Prostate gland (tissue), 2 donors: ENCODE data around the gene RCBTB2. TPM values are rescaled to one million over a fixed set of nuclear protein-coding genes. Genes with fewer than 3 reads are reported as not detected.

Experiments used
- DNase-seq: peaks from one replicate; pipeline ENCODE4 v3.0.0-alpha.2; 2019; ENCODE audit warnings: low spot score
- H3K27ac ChIP-seq, 2 donors: fragments of 200-600 bp; sonication (generic); 2 replicates each; pipeline ENCODE4 v1.5.1; 2017 to 2019
- H3K27me3 ChIP-seq: fragments of 200-600 bp; sonication (generic); replicated peaks from 2 replicates; pipeline ENCODE4 v1.5.1; 2019; ENCODE audit not compliant: insufficient read depth
- H3K36me3 ChIP-seq, 2 donors: fragments of 200-600 bp; sonication (generic); 1 replicate in 1 of 2; 2 replicates in 1 of 2; pipeline versions ENCODE4 v1.5.1 to v1.8.1; 2017 to 2019
- H3K4me1 ChIP-seq: fragments of 200-600 bp; sonication (generic); replicated peaks from 2 replicates; pipeline ENCODE4 v1.5.1; 2019
- H3K4me3 ChIP-seq, 2 donors: fragments of 200-600 bp; sonication (generic); 2 replicates each; pipeline ENCODE4 v1.5.1; 2017 to 2019
- H3K9me3 ChIP-seq: fragments of 200-600 bp; sonication (generic); 2 replicates; pipeline ENCODE4 v1.5.1; 2017
- POLR2A ChIP-seq: fragments of 450-650 bp; IDR thresholded peaks from one replicate; pipeline ENCODE4 v1.6.1; 2016; ENCODE audit warnings: antibody characterized with exemption, mild to moderate bottlenecking
- POLR2AphosphoS5 ChIP-seq: sonication (generic); formaldehyde crosslinking; IDR thresholded peaks from one replicate; pipeline ENCODE4 v1.6.1; 2017; ENCODE audit warnings: antibody characterized with exemption
- WGBS: methylation state at CpG from one replicate; pipeline ENCODE4 v1.1.5; 2018; 5-methylcytosine and 5-hydroxymethylcytosine counted together
- intact Hi-C: fragments of 100-400 bp; cut with DNase I; formaldehyde crosslinking; loops from one replicate; pipeline ENCODE4 v1.14.2; 2022
- total RNA-seq, 2 donors: library from RNA; depleted of rRNA; stranded (reverse); fragments of >200 nt; gene quantifications; one replicate each; pipeline ENCODE4 v1.1.0, GENCODE V29; 2016
- TF ChIP-seq, protein P1 (sequence below), 4 experiments: fragments of 200-600 bp in 2 of 4; fragments of 450-650 bp in 2 of 4; sonication (generic) in 2 of 4; IDR thresholded peaks; 1 replicate in 3 of 4; 2 replicates in 1 of 4; pipeline ENCODE4 v1.5.1; 2016 to 2019; ENCODE audit warnings: antibody characterized with exemption in 4 of 4, mild to moderate bottlenecking in 2 of 4, moderate library complexity in 2 of 4

RCBTB2 gene
- total RNA-seq, 2 donors from 2014 or later, result 11.6 to 26.2 TPM

GRCh38 chr13:48492470-48493065 lies 40.3 kb downstream of the RCBTB2 start:
- intact Hi-C loops, result no loop called here
- peak; percentile 30 for DNase-seq
- WGBS, result 70% methylated on average over 16 of the region's 16 CpGs

DNA sequence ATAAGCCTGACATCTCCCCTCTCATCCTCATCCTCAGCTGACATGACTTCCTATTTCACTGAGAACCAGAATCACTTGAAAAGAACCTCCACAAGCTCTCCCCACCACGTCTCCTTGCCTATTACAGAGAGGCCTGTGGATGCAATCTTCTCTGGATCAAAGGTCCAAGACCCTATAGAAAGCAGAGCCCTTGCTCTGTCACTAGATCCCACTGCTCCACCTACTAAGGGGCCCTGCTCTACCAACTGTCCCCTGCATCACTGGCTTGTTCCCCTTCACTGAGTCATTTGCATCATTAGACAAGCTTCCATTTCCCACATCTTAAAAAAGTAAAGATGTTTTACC lies 40.8 kb downstream of the RCBTB2 start:
- no peak for TF ChIP-seq POLR2AphosphoS5
- TF ChIP-seq, protein P1, sequence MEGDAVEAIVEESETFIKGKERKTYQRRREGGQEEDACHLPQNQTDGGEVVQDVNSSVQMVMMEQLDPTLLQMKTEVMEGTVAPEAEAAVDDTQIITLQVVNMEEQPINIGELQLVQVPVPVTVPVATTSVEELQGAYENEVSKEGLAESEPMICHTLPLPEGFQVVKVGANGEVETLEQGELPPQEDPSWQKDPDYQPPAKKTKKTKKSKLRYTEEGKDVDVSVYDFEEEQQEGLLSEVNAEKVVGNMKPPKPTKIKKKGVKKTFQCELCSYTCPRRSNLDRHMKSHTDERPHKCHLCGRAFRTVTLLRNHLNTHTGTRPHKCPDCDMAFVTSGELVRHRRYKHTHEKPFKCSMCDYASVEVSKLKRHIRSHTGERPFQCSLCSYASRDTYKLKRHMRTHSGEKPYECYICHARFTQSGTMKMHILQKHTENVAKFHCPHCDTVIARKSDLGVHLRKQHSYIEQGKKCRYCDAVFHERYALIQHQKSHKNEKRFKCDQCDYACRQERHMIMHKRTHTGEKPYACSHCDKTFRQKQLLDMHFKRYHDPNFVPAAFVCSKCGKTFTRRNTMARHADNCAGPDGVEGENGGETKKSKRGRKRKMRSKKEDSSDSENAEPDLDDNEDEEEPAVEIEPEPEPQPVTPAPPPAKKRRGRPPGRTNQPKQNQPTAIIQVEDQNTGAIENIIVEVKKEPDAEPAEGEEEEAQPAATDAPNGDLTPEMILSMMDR (IDR thresholded peaks at IDR 0.05), result no peak
- no peak for TF ChIP-seq POLR2A
- no peak overlapping the region for H3K4me3 ChIP-seq
- 63% methylated on average over 1 of the region's 1 CpG for WGBS

More at GRCh38 chr13:48492470-48493065, 40.3 kb downstream of the RCBTB2 start:
- Histone ChIP-seq H3K27me3 (no peaks in the 10 kb centered on the region), H3K4me3 (no peak overlapping the region), H3K9me3 (no peaks in the 10 kb centered on the region), H3K36me3 (no peaks in the 10 kb centered on the region), H3K4me1 (no peaks in the 10 kb centered on the region), H3K27ac (peak overlapping the region; percentile 50 to 54)
- TF ChIP-seq POLR2AphosphoS5, result no peak
- TF ChIP-seq, protein P1 (IDR thresholded peaks at IDR 0.05), result no peak
- no peak for TF ChIP-seq POLR2A

DNA sequence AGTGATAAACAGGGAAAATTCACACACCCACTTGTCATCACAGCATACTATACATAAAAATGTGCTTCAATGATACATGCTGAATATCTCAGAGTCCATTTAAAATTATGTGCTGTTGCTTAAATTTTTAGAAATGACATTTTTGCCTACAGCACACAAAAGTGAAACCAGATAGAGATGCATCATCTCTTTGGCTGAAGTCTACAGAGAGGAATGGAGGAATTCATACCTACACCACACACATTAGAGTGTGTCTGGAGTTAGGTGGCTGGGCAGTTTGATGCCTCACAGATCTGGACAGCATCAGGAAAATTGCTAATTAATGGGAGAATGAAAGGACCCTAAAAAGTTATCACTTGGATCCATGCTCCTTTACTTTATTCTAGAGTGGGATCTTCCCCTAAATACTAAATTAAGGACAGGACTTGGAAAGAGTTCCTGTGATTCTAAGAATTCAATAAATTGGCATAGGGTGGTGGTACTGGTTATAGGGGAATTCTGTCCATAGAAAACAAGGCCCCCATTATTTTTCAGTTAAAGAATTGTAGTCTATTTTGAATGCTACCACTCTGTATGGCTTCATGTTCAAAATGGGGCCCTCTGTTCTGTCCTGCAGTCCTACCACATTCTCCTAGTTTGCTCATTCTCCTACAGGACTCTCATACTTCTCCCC lies 41.3 kb downstream of the RCBTB2 start:
- Histone ChIP-seq H3K27me3 (no peaks in the 10 kb centered on the region), H3K36me3 (no peaks in the 10 kb centered on the region), H3K4me1 (no peaks in the 10 kb centered on the region), H3K27ac (peak overlapping the region; percentile 7 to 50), H3K4me3 (no peak overlapping the region), H3K9me3 (no peaks in the 10 kb centered on the region)
- intact Hi-C loops, result no loop called here
- TF ChIP-seq POLR2AphosphoS5, result no peak
- no peak for TF ChIP-seq POLR2A
- TF ChIP-seq, protein P1 (IDR thresholded peaks at IDR 0.05), result no peak
- no peak for DNase-seq

More for the DNA sequence above, 40.8 kb downstream of the RCBTB2 start:
- intact Hi-C loops, result no loop called here
- no peaks in the 10 kb centered on the region for H3K9me3 ChIP-seq
- DNase-seq, result no peak
- H3K27me3 ChIP-seq, result no peaks in the 10 kb centered on the region
- no peaks in the 10 kb centered on the region for H3K36me3 ChIP-seq
- peak overlapping the region; percentile 7 to 50 for H3K27ac ChIP-seq
- no peaks in the 10 kb centered on the region for H3K4me1 ChIP-seq

DNA sequence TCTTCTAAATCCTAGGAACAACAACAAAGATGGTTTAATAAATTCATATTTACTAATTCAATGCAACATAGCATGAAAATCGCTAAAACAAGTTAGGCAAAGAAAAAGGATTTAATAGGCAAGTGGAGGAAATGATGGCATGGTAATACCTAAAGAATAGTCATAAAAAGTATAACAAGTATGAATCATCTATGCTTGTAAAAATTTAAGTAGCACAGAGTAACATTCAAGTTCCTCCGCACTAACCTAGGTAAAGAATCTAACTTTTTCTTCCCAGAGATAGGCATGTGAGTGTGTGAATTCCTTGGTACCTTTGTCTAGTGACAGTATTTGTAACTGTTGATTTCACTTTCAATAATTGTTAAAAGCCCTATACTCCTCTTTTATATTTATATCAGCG lies 42.6 kb downstream of the RCBTB2 start:
- 61% methylated on average over 3 of the region's 3 CpGs for WGBS
- DNase-seq, result no peak
- Histone ChIP-seq H3K4me3 (no peak overlapping the region), H3K27ac (no peak overlapping the region), H3K9me3 (no peaks in the 10 kb centered on the region), H3K27me3 (no peaks in the 10 kb centered on the region), H3K4me1 (no peaks in the 10 kb centered on the region), H3K36me3 (no peaks in the 10 kb centered on the region)
- TF ChIP-seq POLR2AphosphoS5 (no peak), POLR2A (no peak)
- TF ChIP-seq, protein P1 (IDR thresholded peaks at IDR 0.05), result no peak
- intact Hi-C loops, result no loop called here

- Histone ChIP-seq H3K9me3 (no peaks in the 10 kb centered on the region), H3K27me3 (no peaks in the 10 kb centered on the region), H3K4me1 (no peaks in the 10 kb centered on the region), H3K36me3 (no peaks in the 10 kb centered on the region), H3K27ac (no peak overlapping the region), H3K4me3 (no peak overlapping the region)
- TF ChIP-seq POLR2A (no peak), POLR2AphosphoS5 (no peak)
- TF ChIP-seq, protein P1 (IDR thresholded peaks at IDR 0.05), result no peak
- no peak for DNase-seq
- intact Hi-C loops, result no loop called here
Measured at GRCh38 chr13:48489666-48490065, 43.2 kb downstream of the RCBTB2 start.
